Thymus (tissue), 11 donors: ENCODE measurements around the gene ESRRG. TPM values are rescaled to one million over a fixed set of nuclear protein-coding genes. Genes with fewer than 3 reads are reported as not detected.

ENCODE experiments used
- DNase-seq, 9 donors: peaks; one replicate each; pipeline ENCODE4 v3.0.0-alpha.2; 2013; ENCODE audit warnings: low spot score in 9 of 9, low read depth in 6 of 9, missing footprints in 1 of 9
- H3K27ac ChIP-seq, 2 donors: one replicate each; pipeline ENCODE4 v1.5.1; 2013; ENCODE audit warnings: control low read depth in 1 of 2, low read depth in 1 of 2, low read length in 1 of 2, mild to moderate bottlenecking in 1 of 2, moderate library complexity in 1 of 2
- H3K27me3 ChIP-seq, 2 donors: one replicate each; pipeline ENCODE4 v1.5.1; 2013; ENCODE audit warnings: low read length in 1 of 2; ENCODE audit not compliant: control insufficient read depth in 2 of 2, insufficient read depth in 1 of 2
- H3K36me3 ChIP-seq, 2 donors: one replicate each; pipeline ENCODE4 v1.5.1; 2013; ENCODE audit warnings: low read length in 1 of 2, mild to moderate bottlenecking in 1 of 2, moderate library complexity in 1 of 2; ENCODE audit not compliant: control insufficient read depth in 2 of 2, insufficient read depth in 2 of 2
- H3K4me1 ChIP-seq, 2 donors: one replicate each; pipeline ENCODE4 v1.5.1; 2013; ENCODE audit warnings: low read length in 2 of 2; ENCODE audit not compliant: control insufficient read depth in 2 of 2, insufficient read depth in 2 of 2
- H3K4me3 ChIP-seq, 2 donors: one replicate each; pipeline ENCODE4 v1.5.1; 2013; ENCODE audit warnings: low read length in 2 of 2, control low read depth in 1 of 2, mild to moderate bottlenecking in 1 of 2
- H3K9me3 ChIP-seq, 2 donors: one replicate each; pipeline ENCODE4 v1.5.1; 2013; ENCODE audit warnings: low read length in 1 of 2, mild to moderate bottlenecking in 1 of 2; ENCODE audit not compliant: control insufficient read depth in 2 of 2, insufficient read depth in 1 of 2
- WGBS: extraction: QIAGEN DNeasy Blood & Tissue Kit; methylation state at CpG from one replicate; pipeline ENCODE4 v1.1.7; 2013; 5-methylcytosine and 5-hydroxymethylcytosine counted together
- polyA plus RNA-seq: library from polyadenylated mRNA; stranded (reverse); fragments of 200-250 nt; gene quantifications from one replicate; pipeline ENCODE4 v1.2.3, GENCODE V29; 2013
- total RNA-seq: library from RNA; stranded (reverse); fragments of 120-200 nt; gene quantifications from one replicate; pipeline ENCODE4 v1.2.4, GENCODE V29; 2013
- donor health status: healthy.

ESRRG gene
- total and polyA plus RNA-seq, 2 donors = 0.71 to 1.3 TPM

DNA sequence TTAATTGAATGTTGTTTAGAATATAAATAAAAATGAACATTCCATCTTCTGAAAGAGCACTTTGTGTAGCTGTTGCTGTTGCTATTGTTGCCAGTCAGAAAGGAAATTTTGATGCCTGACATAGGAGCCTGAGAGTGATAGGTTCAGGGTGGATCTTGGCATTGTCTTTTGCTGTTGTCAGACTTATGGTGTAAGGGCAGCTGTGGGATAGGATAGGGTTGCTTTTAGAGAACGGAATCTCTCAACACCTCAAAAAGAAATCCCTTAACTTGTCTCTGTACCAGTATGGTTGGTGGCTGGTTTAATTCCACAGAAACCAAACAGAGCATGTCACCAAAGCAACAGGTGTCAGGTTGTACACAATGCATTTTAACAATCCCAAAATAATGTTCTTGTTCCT lies 62.7 kb downstream of the ESRRG start:
- no peaks in the 10 kb centered on the region for H3K36me3 ChIP-seq
- H3K9me3 ChIP-seq = no peaks in the 10 kb centered on the region
- no peak for DNase-seq
- no peak overlapping the region for H3K27ac ChIP-seq
- no peak overlapping the region for H3K4me3 ChIP-seq
- no peaks in the 10 kb centered on the region for H3K4me1 ChIP-seq
- WGBS = 78% methylated on average over 1 of the region's 1 CpG
- no peaks in the 10 kb centered on the region for H3K27me3 ChIP-seq

DNA sequence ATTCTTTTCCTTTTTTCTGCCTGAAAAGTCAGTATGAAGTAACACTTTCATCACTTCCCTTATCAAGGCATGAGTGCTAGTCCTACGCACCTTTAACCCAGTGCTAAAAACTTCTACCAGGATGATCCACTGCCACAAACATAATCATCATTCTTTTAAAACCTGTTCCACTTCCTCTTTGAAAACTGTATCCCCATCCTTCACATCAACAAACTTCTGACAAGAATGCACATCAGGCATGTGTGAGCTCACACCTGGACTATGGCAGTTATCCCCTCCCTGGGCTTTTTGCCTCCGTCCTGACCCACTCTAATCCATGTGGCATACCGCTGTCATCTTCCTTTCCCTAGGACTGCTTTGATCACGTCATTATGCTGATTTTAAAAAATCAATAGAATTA lies 70.2 kb downstream of the ESRRG start:
- H3K36me3 ChIP-seq = no peaks in the 10 kb centered on the region

DNA sequence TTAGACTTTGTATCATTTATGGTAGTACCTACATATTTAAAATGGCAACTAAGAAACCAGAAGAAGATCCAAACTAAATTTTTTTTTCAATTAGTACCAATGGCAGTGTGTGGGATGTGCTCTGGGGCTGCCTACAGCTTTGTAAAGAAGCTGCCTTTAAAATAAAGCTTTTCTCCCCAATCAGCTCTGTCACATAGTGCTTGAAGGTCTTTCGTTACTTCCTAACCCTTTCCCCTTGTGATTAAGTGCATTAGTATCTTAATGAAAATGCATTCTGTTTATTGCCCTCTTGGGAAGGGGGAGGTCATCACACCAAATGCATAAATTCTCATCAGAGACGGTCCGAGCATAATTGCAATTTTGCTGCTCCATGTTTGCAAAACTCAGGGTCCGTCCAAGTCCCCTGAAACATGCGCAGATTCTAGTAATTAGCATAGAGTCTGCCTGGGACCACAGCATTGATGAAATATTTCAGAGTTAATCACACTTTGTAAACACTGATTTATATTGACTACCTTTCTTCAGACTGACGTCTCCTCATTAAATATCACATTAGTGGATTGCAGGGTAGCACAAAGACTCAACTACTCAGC lies 71.3 kb downstream of the ESRRG start:
- no peaks in the 10 kb centered on the region for H3K4me1 ChIP-seq
- no peak for DNase-seq
- H3K9me3 ChIP-seq = no peaks in the 10 kb centered on the region
- 93% methylated on average over 6 of the region's 6 CpGs for WGBS
- no peaks in the 10 kb centered on the region for H3K36me3 ChIP-seq
- no peak overlapping the region for H3K27ac ChIP-seq
- no peaks in the 10 kb centered on the region for H3K27me3 ChIP-seq
- no peak overlapping the region for H3K4me3 ChIP-seq

More for the DNA sequence above, 70.2 kb downstream of the ESRRG start:
- no peaks in the 10 kb centered on the region for H3K4me1 ChIP-seq
- H3K9me3 ChIP-seq = no peaks in the 10 kb centered on the region
- H3K4me3 ChIP-seq = no peak overlapping the region
- 92% methylated on average over 4 of the region's 4 CpGs for WGBS
- no peak for DNase-seq
- no peaks in the 10 kb centered on the region for H3K27me3 ChIP-seq
- H3K27ac ChIP-seq = no peak overlapping the region

GRCh38 chr1:216643176-216643575 lies 80.1 kb downstream of the ESRRG start:
- Histone ChIP-seq H3K4me1 (no peaks in the 10 kb centered on the region), H3K27ac (no peak overlapping the region), H3K4me3 (no peak overlapping the region), H3K36me3 (no peaks in the 10 kb centered on the region), H3K9me3 (no peaks in the 10 kb centered on the region), H3K27me3 (no peaks in the 10 kb centered on the region)
- 84% methylated on average over 1 of the region's 1 CpG for WGBS
- no peak for DNase-seq

DNA sequence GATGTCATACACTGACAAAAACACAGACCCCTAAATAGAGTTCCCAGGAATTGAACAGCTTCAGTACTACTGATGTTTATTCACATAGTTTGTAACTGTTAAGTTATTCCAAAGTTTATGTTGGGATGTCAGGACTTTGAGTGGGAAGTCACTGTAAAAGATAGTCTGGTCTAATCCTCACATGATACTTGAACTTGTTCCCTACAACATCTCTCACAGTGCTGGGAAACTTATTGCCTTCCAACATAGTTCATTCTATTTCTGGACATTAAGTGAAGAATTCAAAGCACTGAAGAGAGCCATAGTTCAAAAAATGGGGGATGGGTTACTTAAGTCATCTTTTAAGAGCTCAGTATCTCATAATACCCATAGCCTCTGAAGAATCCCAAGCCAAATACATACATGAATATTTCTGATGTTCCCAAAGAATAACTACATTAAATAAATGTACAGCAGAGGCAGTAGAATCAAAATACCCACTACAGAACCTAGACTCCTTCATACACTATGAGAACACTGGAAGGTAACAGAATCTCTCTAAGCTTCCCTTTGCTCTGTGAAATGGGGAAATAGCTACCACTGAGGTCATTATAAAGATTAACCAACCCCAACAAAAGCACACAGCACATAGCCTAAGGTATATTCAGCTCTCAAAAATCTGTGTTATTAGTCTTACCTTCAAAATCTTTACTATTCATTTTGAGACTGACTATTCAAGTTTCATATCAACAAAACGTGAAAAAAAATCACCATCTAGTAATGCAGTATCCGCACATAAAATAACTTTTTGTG lies 81.4 kb downstream of the ESRRG start:
- H3K27me3 ChIP-seq = no peaks in the 10 kb centered on the region
- H3K27ac ChIP-seq = no peak overlapping the region
- DNase-seq = no peak
- no peak overlapping the region for H3K4me3 ChIP-seq
- WGBS = 93% methylated on average over 2 of the region's 2 CpGs
- no peaks in the 10 kb centered on the region for H3K4me1 ChIP-seq
- H3K36me3 ChIP-seq = no peaks in the 10 kb centered on the region
- H3K9me3 ChIP-seq = no peaks in the 10 kb centered on the region

DNA sequence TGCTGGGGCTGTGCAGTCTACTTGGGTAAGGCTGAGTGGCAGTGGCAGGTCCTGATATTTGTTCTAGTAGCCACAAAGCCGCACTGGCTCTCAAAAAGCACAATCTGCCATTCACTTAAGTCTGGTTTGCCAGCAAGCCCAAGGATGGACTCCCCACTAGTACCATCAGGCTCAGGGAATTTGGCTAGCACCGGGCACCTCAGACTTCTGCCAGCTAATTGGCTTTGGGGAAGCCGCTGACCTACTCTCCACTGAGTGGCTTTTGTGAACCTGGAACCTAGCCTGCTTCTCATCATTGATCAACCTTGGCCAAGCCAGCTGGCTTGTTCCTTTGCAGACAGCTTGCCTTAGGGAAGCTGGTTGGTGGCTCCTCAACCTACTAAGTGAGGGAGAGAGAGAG lies 83.1 kb downstream of the ESRRG start:
- no peak for DNase-seq
- 93% methylated on average over 3 of the region's 3 CpGs for WGBS
- no peaks in the 10 kb centered on the region for H3K4me1 ChIP-seq
- H3K4me3 ChIP-seq = no peak overlapping the region
- H3K36me3 ChIP-seq = no peaks in the 10 kb centered on the region
- H3K9me3 ChIP-seq = no peaks in the 10 kb centered on the region
- no peak overlapping the region for H3K27ac ChIP-seq
- no peaks in the 10 kb centered on the region for H3K27me3 ChIP-seq

DNA sequence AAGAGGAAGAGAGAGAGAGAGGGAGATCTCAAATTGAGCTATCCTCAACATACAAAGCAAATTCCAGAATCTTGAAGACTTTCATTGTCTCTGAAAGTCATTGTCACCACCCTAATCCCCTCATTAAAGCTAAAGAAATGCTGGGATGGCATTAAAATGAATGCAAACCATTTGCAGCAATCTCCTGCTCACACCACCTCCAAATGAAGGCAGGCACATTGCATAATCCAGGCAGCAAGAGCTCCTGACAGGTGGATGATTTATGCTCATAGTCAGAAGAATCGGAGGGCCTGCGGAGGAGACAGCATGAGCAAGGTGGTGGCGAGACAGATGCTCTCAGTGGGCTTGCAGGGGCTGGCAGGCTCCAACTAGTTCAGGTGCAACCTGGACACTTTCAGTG lies 90.2 kb downstream of the ESRRG start:
- WGBS = 86% methylated on average over 3 of the region's 3 CpGs
- no peak for DNase-seq

GRCh38 chr1:216630532-216630931 lies 92.7 kb downstream of the ESRRG start:
- 93% methylated on average over 2 of the region's 2 CpGs for WGBS
- no peaks in the 10 kb centered on the region for H3K9me3 ChIP-seq
- no peaks in the 10 kb centered on the region for H3K27me3 ChIP-seq
- no peak overlapping the region for H3K27ac ChIP-seq
- DNase-seq = no peak
- no peaks in the 10 kb centered on the region for H3K4me1 ChIP-seq
- no peaks in the 10 kb centered on the region for H3K36me3 ChIP-seq
- no peak overlapping the region for H3K4me3 ChIP-seq

More for the DNA sequence above, 90.2 kb downstream of the ESRRG start:
- Histone ChIP-seq H3K36me3 (no peaks in the 10 kb centered on the region), H3K4me3 (no peak overlapping the region), H3K9me3 (no peaks in the 10 kb centered on the region), H3K4me1 (no peaks in the 10 kb centered on the region), H3K27ac (no peak overlapping the region), H3K27me3 (no peaks in the 10 kb centered on the region)

- Histone ChIP-seq H3K36me3 (no peaks in the 10 kb centered on the region), H3K9me3 (no peaks in the 10 kb centered on the region), H3K27ac (no peak overlapping the region), H3K4me3 (no peak overlapping the region), H3K4me1 (no peaks in the 10 kb centered on the region), H3K27me3 (no peaks in the 10 kb centered on the region)
- no peak for DNase-seq
- 89% methylated on average over 3 of the region's 3 CpGs for WGBS
Observed at GRCh38 chr1:216627252-216627651, 96.0 kb downstream of the ESRRG start.
